H1 (cell line): ENCODE results near the gene TGOLN2. TPM values are rescaled to one million over a fixed set of nuclear protein-coding genes. Genes with fewer than 3 reads are reported as not detected.
"Not testable (repeated sequence)": the region's sequence is repeated elsewhere in the genome, so short reads cannot be mapped to it uniquely, and the experiment has no call there.

Experiments used
- CTCF ChIA-PET: fragments of 300-600 bp; sonication (Branson Sonifier 250); formaldehyde crosslinking; loops from one replicate; lab custom pipeline; 2021; ENCODE audit not compliant: partially characterized antibody; lab: Charles Lee
- POLR2A ChIA-PET: fragments of 300-600 bp; sonication (Branson Sonifier 250); formaldehyde crosslinking; loops from one replicate; lab custom pipeline; 2021; ENCODE audit warnings: inconsistent platforms; ENCODE audit not compliant: partially characterized antibody; lab: Charles Lee
- DNase-seq, 2 experiments: peaks; one replicate each; pipeline versions ENCODE4 v3.0.0 to v3.0.0-alpha.2; 2010 to 2022; ENCODE audit warnings: low spot score in 2 of 2, low read depth in 1 of 2, mixed read lengths in 1 of 2
- FAIRE-seq: peaks from 2 replicates; lab custom pipeline; 2011; peaks lifted over from hg19 to GRCh38; lab: Jason Lieb, UNC
- H2AFZ ChIP-seq: 2 replicates; pipeline ENCODE4 v1.8.1; 2012; ENCODE audit warnings: low read length, inconsistent platforms
- H2AK5ac ChIP-seq: 2 replicates; pipeline ENCODE4 v1.6.1; 2013; ENCODE audit warnings: low read depth, low read length
- H2BK120ac ChIP-seq: replicated peaks from 2 replicates; pipeline ENCODE3; 2013; ENCODE audit warnings: low read depth, low read length, inconsistent platforms
- H2BK12ac ChIP-seq: 2 replicates; pipeline ENCODE4 v1.6.1; 2013; ENCODE audit warnings: low read depth, low read length
- H2BK15ac ChIP-seq: 2 replicates; pipeline ENCODE4 v1.6.1; 2013; ENCODE audit warnings: low read length
- H2BK20ac ChIP-seq: 2 replicates; pipeline ENCODE4 v1.6.1; 2013; ENCODE audit warnings: low read length
- H2BK5ac ChIP-seq: 2 replicates; pipeline ENCODE4 v1.6.1; 2013; ENCODE audit warnings: low read depth, low read length
- H3K14ac ChIP-seq: 2 replicates; pipeline ENCODE4 v1.6.1; 2013; ENCODE audit warnings: inconsistent platforms; ENCODE audit not compliant: insufficient read length
- H3K18ac ChIP-seq: 2 replicates; pipeline ENCODE4 v1.6.1; 2013; ENCODE audit warnings: low read length; ENCODE audit errors: extremely low read depth
- H3K23ac ChIP-seq: 2 replicates; pipeline ENCODE4 v1.6.1; 2013; ENCODE audit warnings: inconsistent platforms; ENCODE audit not compliant: insufficient read length
- H3K23me2 ChIP-seq: 2 replicates; pipeline ENCODE4 v1.6.1; 2013; ENCODE audit warnings: low read depth, low read length
- H3K27ac ChIP-seq: 2 replicates; pipeline ENCODE4 v1.6.1; 2011; ENCODE audit warnings: low read depth, low read length, inconsistent platforms
- H3K27me3 ChIP-seq, 4 experiments: replicated peaks in 1 of 4; 1 replicate in 1 of 4; 2 replicates in 3 of 4; pipeline versions ENCODE4 v1.6.1 to v1.8.1; 2011 to 2013; ENCODE audit warnings: low read length in 3 of 4, mild to moderate bottlenecking in 3 of 4, inconsistent platforms in 2 of 4, mixed read lengths in 2 of 4, moderate library complexity in 1 of 4; ENCODE audit not compliant: control insufficient read depth in 3 of 4, insufficient read depth in 3 of 4; ENCODE audit errors: extremely low read depth in 1 of 4
- H3K36me3 ChIP-seq, 4 experiments: 2 replicates each; pipeline versions ENCODE4 v1.6.1 to v1.8.1; 2011 to 2013; ENCODE audit warnings: mild to moderate bottlenecking in 4 of 4, low read length in 3 of 4, moderate library complexity in 2 of 4, control low read depth in 1 of 4, inconsistent platforms in 1 of 4; ENCODE audit not compliant: insufficient read depth in 4 of 4, control insufficient read depth in 2 of 4
- H3K4ac ChIP-seq: replicated peaks from 2 replicates; pipeline ENCODE3; 2013; ENCODE audit warnings: low read length, low read depth, mixed read lengths, inconsistent platforms; ENCODE audit not compliant: insufficient read length
- H3K4me1 ChIP-seq, 4 experiments: replicated peaks in 1 of 4; 1 replicate in 1 of 4; 2 replicates in 3 of 4; pipeline versions ENCODE4 v1.6.1 to v1.8.1; 2011 to 2013; ENCODE audit warnings: low read length in 3 of 4, inconsistent platforms in 2 of 4, mixed read lengths in 1 of 4; ENCODE audit not compliant: insufficient read depth in 4 of 4, control insufficient read depth in 3 of 4
- H3K4me2 ChIP-seq, 2 experiments: 2 replicates each; pipeline versions ENCODE4 v1.6.1 to v1.8.1; 2011 to 2013; ENCODE audit warnings: low read depth in 2 of 2, low read length in 2 of 2, control low read depth in 1 of 2, inconsistent platforms in 1 of 2, mild to moderate bottlenecking in 1 of 2; ENCODE audit not compliant: insufficient read depth in 1 of 2
- H3K4me3 ChIP-seq, 4 experiments: fragments of 200-600, 300-600 bp in 1 of 4; sonication (generic), shearing (Covaris generic), sonication (Bioruptor Twin) in 1 of 4; 2 replicates each; pipeline versions ENCODE4 v1.5.1 to v1.8.1; 2011 to 2016; ENCODE audit warnings: low read length in 4 of 4, low read depth in 3 of 4, control low read depth in 2 of 4, inconsistent platforms in 2 of 4, mild to moderate bottlenecking in 2 of 4, mixed read lengths in 1 of 4, moderate library complexity in 1 of 4; ENCODE audit not compliant: insufficient read depth in 2 of 4; ENCODE audit errors: extremely low read depth in 1 of 4
- H3K56ac ChIP-seq: replicated peaks from 2 replicates; pipeline ENCODE3; 2013; ENCODE audit warnings: low read depth, mild to moderate bottlenecking, mixed read lengths, low read length, inconsistent platforms; ENCODE audit not compliant: insufficient read length
- H3K79me1 ChIP-seq: 2 replicates; pipeline ENCODE4 v1.6.1; 2013; ENCODE audit warnings: low read depth, low read length, control low read depth
- H3K79me2 ChIP-seq, 2 experiments: 2 replicates each; pipeline versions ENCODE4 v1.6.1 to v1.8.1; 2012 to 2013; ENCODE audit warnings: low read length in 2 of 2, mild to moderate bottlenecking in 2 of 2, inconsistent platforms in 1 of 2; ENCODE audit not compliant: insufficient read depth in 2 of 2, control insufficient read depth in 1 of 2
- H3K9ac ChIP-seq, 4 experiments: replicated peaks in 1 of 4; 1 replicate in 1 of 4; 2 replicates in 3 of 4; pipeline versions ENCODE4 v1.6.1 to v1.8.1; 2011 to 2013; ENCODE audit warnings: low read depth in 3 of 4, low read length in 3 of 4, control low read depth in 2 of 4, mild to moderate bottlenecking in 2 of 4, moderate library complexity in 2 of 4, inconsistent platforms in 1 of 4; ENCODE audit errors: extremely low read depth in 1 of 4
- H3K9me3 ChIP-seq, 2 experiments: 2 replicates each; pipeline versions ENCODE4 v1.6.1 to v1.8.1; 2012 to 2013; ENCODE audit warnings: mild to moderate bottlenecking in 2 of 2, moderate library complexity in 2 of 2, control low read depth in 1 of 2, inconsistent platforms in 1 of 2, low read depth in 1 of 2, low read length in 1 of 2, mixed read lengths in 1 of 2; ENCODE audit not compliant: insufficient read depth in 2 of 2
- H4K20me1 ChIP-seq, 2 experiments: replicated peaks in 1 of 2; 2 replicates each; pipeline versions ENCODE3 to v1.8.1; 2011 to 2013; ENCODE audit warnings: inconsistent platforms in 2 of 2, low read length in 2 of 2, mild to moderate bottlenecking in 1 of 2; ENCODE audit not compliant: insufficient read depth in 2 of 2, control insufficient read depth in 1 of 2
- H4K5ac ChIP-seq: 2 replicates; pipeline ENCODE4 v1.6.1; 2013; ENCODE audit warnings: low read length, low read depth, mixed read lengths, inconsistent platforms; ENCODE audit not compliant: insufficient read length
- H4K8ac ChIP-seq: 2 replicates; pipeline ENCODE4 v1.8.0; 2013; ENCODE audit warnings: mild to moderate bottlenecking, moderate library complexity, low read length, inconsistent platforms; ENCODE audit not compliant: insufficient read depth; ENCODE audit errors: extremely low read depth
- H4K91ac ChIP-seq: replicated peaks from 2 replicates; pipeline ENCODE3; 2013; ENCODE audit warnings: low read length, mixed read lengths, inconsistent platforms; ENCODE audit not compliant: insufficient read length
- WGBS, 2 experiments: shearing (Covaris generic) in 1 of 2; methylation state at CpG; one replicate each; pipeline versions ENCODE4 v1.1.6 to v1.1.7; 2013 to 2015; ENCODE audit warnings: low lambda C conversion rate in 2 of 2, mixed read lengths in 2 of 2, inconsistent platforms in 1 of 2, low coverage in 1 of 2, missing lambda C conversion rate in 1 of 2; ENCODE audit not compliant: insufficient replicate concordance in 2 of 2, insufficient coverage in 1 of 2, insufficient read length in 1 of 2; ENCODE audit errors: extremely low coverage in 1 of 2, missing lambda C conversion rate in 1 of 2; 5-methylcytosine and 5-hydroxymethylcytosine counted together
- polyA plus RNA-seq, 7 experiments: library from polyadenylated mRNA; depleted of rRNA in 3 of 7; stranded (reverse) in 5 of 7; unstranded in 2 of 7; fragments of >200 nt in 5 of 7; fragments of 200-250 nt in 2 of 7; gene quantifications; 1 replicate in 5 of 7; 2 replicates in 1 of 7; 4 replicates in 1 of 7; pipeline versions ENCODE4 v1.2.1 to v1.2.3, GENCODE V29; 2011 to 2013; ENCODE audit warnings: missing spikeins in 2 of 7, mixed read lengths in 2 of 7
- total RNA-seq: library from RNA; stranded (reverse); fragmentation: NEBNext Ultra II Directional; extraction: Animal tissue kit (Norgen Biotek cat#: 25700); gene quantifications from 2 replicates; pipeline ENCODE4 v1.2.1, GENCODE V29; 2021

TGOLN2 gene
- total and polyA plus RNA-seq, 2 of the 8 experiments (the other 6 are each of a cell fraction or from before 2014, with no cell fraction given) = 33.9 to 38.9 TPM

DNA sequence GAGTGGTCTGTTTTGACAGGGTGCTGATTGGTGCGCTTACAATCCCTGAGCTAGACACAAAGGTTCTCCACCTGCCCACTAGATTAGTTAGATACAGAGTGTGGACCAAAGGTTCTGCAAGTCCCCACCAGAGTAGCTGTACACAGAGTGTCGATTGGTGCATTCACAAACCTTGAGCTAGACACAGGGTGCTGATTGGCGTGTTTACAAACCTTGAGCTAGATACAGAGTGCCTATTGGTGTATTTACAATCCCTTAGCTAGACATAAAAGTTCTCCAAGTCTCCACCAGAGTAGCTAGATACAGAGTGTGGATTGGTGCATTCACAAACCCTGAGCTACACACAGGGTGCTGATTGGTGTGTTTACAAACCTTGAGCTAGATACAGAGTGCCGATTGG is 6.1 kb upstream of the TGOLN2 start:
- not testable (repeated sequence) for H4K91ac ChIP-seq, H4K5ac ChIP-seq, H2AFZ ChIP-seq, H3K4me3 ChIP-seq, H3K79me2 ChIP-seq, H2BK20ac ChIP-seq, DNase-seq, H3K4me1 ChIP-seq, H2BK120ac ChIP-seq, H3K36me3 ChIP-seq, H3K79me1 ChIP-seq, H3K4ac ChIP-seq, H3K9me3 ChIP-seq, H2BK5ac ChIP-seq, H3K14ac ChIP-seq, H3K23me2 ChIP-seq, FAIRE-seq, H3K27me3 ChIP-seq, H3K27ac ChIP-seq, H3K4me2 ChIP-seq, H3K23ac ChIP-seq, H2BK12ac ChIP-seq, H4K20me1 ChIP-seq, H3K56ac ChIP-seq, H4K8ac ChIP-seq, H3K18ac ChIP-seq, H2AK5ac ChIP-seq, H3K9ac ChIP-seq, H2BK15ac ChIP-seq
- ChIA-PET POLR2A (interaction anchor here (1.1 to 3.5 kb wide), 3 partner anchors 20 to 207 kb away, joined by 4 to 23 read pairs (median 5); partner anchors contain the start of genes ELMOD3, MAT2A and RETSAT), CTCF (interaction anchor here (0.8 to 1.4 kb wide), 2 partner anchors 16 to 408 kb away, joined by 3 to 5 read pairs; no protein-coding TSS in a partner anchor)
- 93% methylated on average over 4 of the region's 4 CpGs; no CpG with 5 or more reads in 1 of the 2 experiments for WGBS, 2 experiments
